Measurements from ENCODE around the gene COL25A1.

GRCh38 chr4:109072595-109072994, 229.9 kb downstream of the COL25A1 start:
- TF ChIP-seq, protein P1, sequence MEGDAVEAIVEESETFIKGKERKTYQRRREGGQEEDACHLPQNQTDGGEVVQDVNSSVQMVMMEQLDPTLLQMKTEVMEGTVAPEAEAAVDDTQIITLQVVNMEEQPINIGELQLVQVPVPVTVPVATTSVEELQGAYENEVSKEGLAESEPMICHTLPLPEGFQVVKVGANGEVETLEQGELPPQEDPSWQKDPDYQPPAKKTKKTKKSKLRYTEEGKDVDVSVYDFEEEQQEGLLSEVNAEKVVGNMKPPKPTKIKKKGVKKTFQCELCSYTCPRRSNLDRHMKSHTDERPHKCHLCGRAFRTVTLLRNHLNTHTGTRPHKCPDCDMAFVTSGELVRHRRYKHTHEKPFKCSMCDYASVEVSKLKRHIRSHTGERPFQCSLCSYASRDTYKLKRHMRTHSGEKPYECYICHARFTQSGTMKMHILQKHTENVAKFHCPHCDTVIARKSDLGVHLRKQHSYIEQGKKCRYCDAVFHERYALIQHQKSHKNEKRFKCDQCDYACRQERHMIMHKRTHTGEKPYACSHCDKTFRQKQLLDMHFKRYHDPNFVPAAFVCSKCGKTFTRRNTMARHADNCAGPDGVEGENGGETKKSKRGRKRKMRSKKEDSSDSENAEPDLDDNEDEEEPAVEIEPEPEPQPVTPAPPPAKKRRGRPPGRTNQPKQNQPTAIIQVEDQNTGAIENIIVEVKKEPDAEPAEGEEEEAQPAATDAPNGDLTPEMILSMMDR (IDR thresholded peaks at IDR 0.05), result no peak
- TF ChIP-seq POLR2A (IDR thresholded peaks at IDR 0.05), result no peak
